Activated CD8-positive, alpha-beta memory T cell treated with anti-CD3 and anti-CD28 coated beads for 36 hours (primary cell): ENCODE measurements around the gene AGL. TPM values are rescaled to one million over a fixed set of nuclear protein-coding genes. Genes with fewer than 3 reads are reported as not detected.
"Not testable (repeated sequence)": the region's sequence is repeated elsewhere in the genome, so short reads cannot be mapped to it uniquely, and the experiment has no call there.

Experiments
- CTCF ChIA-PET: fragments of 350-600 bp; sonication (Branson Sonifier 250); formaldehyde crosslinking; loops from one replicate; lab custom pipeline; 2021; ENCODE audit warnings: antibody characterized with exemption; lab: Charles Lee
- POLR2A ChIA-PET: fragments of 350-600 bp; sonication (Branson Sonifier 250); formaldehyde crosslinking; loops from one replicate; lab custom pipeline; 2021; ENCODE audit warnings: antibody characterized with exemption; lab: Charles Lee
- total RNA-seq, 2 experiments: library from RNA; stranded (reverse); gene quantifications; one replicate each; pipeline ENCODE4 v1.2.3, GENCODE V29; 2021

The AGL gene
- total RNA-seq: 10 to 100 TPM; 17.7 to 18.7 TPM

GRCh38 chr1:99849744-99850458 is at the start of gene AGL:
AGL (plus strand) TSS chr1:99850361; CDS start chr1:99851043, 682 bp downstream.
- POLR2A ChIA-PET: interaction anchor here (0.5 to 2.0 kb wide), 4 partner anchors 65 to 503 kb away, joined by 3 to 11 read pairs (median 4); partner anchors contain the start of gene SLC35A3

DNA sequence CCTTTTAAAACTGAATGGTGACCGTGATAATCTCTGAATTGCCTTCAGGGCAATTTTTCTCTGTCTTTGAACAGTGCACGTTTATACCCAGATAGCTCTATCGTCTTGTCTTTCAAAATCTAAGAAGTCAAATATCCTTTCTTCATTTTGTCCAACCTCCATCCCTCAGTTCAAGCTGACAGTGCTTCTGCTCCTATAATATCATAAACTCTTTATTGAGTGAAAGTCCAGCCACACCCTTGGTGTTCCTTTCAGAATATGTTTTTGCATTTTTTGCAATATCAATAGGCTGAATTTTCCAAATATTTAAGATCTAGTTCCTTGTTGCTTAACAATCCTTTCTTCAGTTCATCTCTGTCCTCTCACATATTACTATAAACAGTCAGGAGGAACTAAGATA is 48.6 kb upstream of the AGL start:
- ChIA-PET POLR2A (no interaction called here), CTCF (no interaction called here)

More at GRCh38 chr1:99849744-99850458, at the start of gene AGL:
- CTCF ChIA-PET: no interaction called here

DNA sequence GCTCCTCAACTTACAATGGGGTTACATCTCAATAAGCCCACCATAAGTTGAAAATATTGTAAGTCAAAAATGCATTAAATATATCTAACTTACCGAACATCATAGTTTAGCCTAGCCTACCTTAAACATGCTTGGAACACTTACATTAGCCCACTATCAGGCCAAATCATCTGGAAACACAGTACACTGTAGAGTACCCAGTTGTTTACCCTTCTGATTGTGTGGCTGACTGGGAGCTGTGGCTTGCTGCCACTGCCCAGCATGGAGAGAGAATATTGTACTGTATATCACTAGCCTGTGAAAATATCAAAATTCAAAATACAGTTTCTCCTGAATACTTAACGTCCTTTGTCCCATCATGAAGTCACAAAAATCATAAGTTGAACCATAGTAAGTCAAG is 43.3 kb upstream of the AGL start:
- CTCF ChIA-PET: no interaction called here
- POLR2A ChIA-PET: no interaction called here

- CTCF ChIA-PET: interaction anchor here (0.6 kb wide), 1 partner anchor 1387 kb away, joined by 3 read pairs; no protein-coding TSS in a partner anchor
- POLR2A ChIA-PET: no interaction called here
Measured at GRCh38 chr1:99808391-99809115, 41.6 kb upstream of the AGL start.

GRCh38 chr1:99811075-99811474 is 39.1 kb upstream of the AGL start:
- POLR2A ChIA-PET: no interaction called here
- CTCF ChIA-PET: no interaction called here

DNA sequence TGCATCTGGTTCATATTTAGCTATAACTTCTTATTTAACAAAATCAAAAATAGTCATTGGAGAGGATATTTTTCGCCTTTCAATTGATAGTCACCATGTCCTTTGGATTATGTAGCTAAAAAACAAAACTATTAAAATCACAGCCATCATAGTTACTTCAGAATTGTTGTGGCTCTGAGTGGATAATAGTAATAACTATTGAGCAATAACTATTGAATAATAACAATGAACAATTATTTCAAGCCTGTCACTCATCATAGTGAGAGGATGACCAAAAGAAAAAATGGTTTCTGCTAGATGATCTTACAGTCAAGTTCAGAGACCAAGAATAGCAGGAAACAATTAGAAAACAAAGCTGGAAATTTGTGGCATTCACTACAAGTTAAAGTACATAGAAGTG is 38.4 kb upstream of the AGL start:
- POLR2A ChIA-PET: no interaction called here

GRCh38 chr1:99814373-99814900 is 35.7 kb upstream of the AGL start:
- CTCF ChIA-PET: no interaction called here
- POLR2A ChIA-PET: no interaction called here

More for the DNA sequence above, 38.4 kb upstream of the AGL start:
- CTCF ChIA-PET: interaction anchor here (0.5 kb wide), 1 partner anchor 204 kb away, joined by 3 read pairs; no protein-coding TSS in a partner anchor

GRCh38 chr1:99816656-99817055 is 33.5 kb upstream of the AGL start:
- POLR2A ChIA-PET: interaction anchor here (0.6 kb wide), 1 partner anchor 536 kb away, joined by 4 read pairs; no protein-coding TSS in a partner anchor
- CTCF ChIA-PET: no interaction called here

- ChIA-PET POLR2A (no interaction called here), CTCF (interaction anchor here (0.6 kb wide), 1 partner anchor 617 kb away, joined by 3 read pairs; no protein-coding TSS in a partner anchor)
Measured at GRCh38 chr1:99818063-99818699, 32.0 kb upstream of the AGL start.

- POLR2A ChIA-PET: no interaction called here
- CTCF ChIA-PET: no interaction called here
Measured at GRCh38 chr1:99820546-99820945, 29.6 kb upstream of the AGL start.

DNA sequence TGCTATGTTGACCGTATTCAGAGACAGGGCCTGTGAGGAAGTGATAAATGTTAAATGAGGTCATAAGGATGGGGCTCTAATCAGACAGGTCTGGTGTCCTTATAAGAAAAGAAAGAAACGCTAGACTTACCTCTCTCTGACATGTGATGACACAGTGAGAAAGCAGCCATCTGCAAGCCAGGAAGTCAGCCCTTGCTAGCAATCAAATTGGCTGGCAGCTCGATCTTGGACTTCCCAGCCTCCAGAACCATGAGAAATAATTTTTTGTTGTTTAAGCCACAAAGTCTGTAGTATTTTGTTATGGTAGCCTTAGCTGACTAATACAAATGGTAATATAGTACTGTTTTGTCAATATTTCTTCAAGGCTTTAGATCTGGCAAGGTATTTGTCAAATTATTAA is 25.1 kb upstream of the AGL start:
- ChIA-PET POLR2A (no interaction called here), CTCF (no interaction called here)

- POLR2A ChIA-PET: no interaction called here
- CTCF ChIA-PET: no interaction called here
Measured at GRCh38 chr1:99825702-99826101, 24.5 kb upstream of the AGL start.

GRCh38 chr1:99827970-99828369 is 22.2 kb upstream of the AGL start:
- CTCF ChIA-PET: no interaction called here
- POLR2A ChIA-PET: no interaction called here

DNA sequence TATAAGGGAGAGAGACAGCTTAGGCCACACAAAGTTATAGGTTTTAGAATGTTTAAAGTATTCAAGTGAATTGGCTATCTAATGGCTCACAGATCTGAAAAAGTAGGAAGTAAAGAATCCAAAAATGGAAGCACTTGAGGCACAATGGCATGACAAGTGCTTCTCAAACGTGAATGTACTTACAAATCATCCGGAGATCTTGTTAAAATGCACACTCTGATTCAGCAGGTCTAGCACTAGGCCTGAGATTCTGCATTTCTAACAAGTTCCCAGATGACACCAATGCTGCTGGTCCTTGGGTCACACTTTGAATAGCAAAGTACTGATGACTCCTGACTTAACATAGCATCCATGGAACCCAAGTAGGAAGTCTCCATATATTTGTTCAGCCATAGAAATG is 20.9 kb upstream of the AGL start:
- ChIA-PET POLR2A (no interaction called here), CTCF (no interaction called here)

DNA sequence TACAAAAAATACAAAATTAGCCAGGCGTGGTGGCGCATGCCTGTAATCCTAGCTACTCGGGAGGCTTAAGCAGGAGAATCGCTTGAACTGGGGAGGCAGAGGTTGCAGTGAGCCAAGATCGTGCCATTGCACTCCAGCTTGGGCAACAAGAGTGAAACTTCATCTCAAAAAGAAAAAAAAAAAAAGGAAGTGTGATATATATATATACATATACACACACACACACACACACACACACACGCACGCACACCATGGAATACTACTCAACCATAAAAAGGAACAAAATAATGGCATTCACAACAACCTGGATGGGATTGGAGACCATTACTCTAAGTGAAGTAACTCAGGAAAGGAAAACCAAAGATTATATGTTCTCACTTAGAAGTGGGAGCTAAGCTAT is 16.2 kb upstream of the AGL start:
- CTCF ChIA-PET, POLR2A ChIA-PET: not testable (repeated sequence)

GRCh38 chr1:99836171-99837103 is 13.7 kb upstream of the AGL start:
- POLR2A ChIA-PET, CTCF ChIA-PET: not testable (repeated sequence)

DNA sequence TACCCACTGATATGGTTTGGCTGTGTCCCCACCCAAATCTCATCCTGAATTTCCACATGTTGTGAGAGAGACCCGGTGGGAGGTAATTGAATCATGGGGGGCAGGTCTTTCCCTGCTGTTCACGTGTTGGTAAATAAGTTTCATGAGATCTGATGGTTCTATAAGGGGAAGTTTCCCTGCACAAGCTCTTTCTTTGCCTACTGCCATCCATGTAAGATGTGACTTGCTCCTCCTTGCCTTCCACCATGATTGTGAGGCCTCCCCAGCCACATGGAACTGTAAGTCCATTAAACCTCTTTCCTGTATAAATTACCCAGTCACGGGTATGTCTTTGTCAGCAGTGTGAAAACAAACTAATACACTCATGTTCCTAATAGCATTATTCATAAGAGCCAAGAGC is 9.8 kb upstream of the AGL start:
- POLR2A ChIA-PET: not testable (repeated sequence)

DNA sequence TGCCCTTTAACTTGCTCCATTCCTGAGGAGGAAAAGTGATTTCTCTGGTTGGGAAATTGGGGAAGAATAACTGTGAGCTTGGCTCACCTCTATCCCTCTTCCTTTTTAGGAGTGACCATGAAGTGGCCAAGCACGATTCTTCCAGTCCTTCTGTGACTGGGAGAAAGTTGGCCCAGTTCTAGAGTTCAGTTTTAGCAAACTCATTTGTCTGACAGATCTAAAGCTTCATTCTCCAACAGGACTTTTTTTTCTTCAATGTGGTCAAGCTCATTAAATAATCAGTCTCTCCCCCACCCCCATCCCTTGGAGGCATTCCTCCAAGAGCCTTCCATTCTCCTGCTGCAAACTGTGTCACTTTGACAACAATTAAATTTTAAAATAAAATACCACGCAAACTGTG is 6.4 kb upstream of the AGL start:
- CTCF ChIA-PET: no interaction called here
- POLR2A ChIA-PET: no interaction called here

More for the DNA sequence above, 9.8 kb upstream of the AGL start:
- CTCF ChIA-PET: not testable (repeated sequence)

- POLR2A ChIA-PET, CTCF ChIA-PET: not testable (repeated sequence)
Measured at GRCh38 chr1:99845201-99845600, 5.0 kb upstream of the AGL start.
